H1 (cell line): ENCODE results near the gene CSAD. TPM values are rescaled to one million over a fixed set of nuclear protein-coding genes. Genes with fewer than 3 reads are reported as not detected.

Experiments used
- E2F6 ChIP-seq: IDR thresholded peaks from 2 replicates; pipeline ENCODE4 v1.6.1; 2012; ENCODE audit warnings: inconsistent platforms
- polyA plus RNA-seq, 7 experiments: library from polyadenylated mRNA; depleted of rRNA in 3 of 7; stranded (reverse) in 5 of 7; unstranded in 2 of 7; fragments of >200 nt in 5 of 7; fragments of 200-250 nt in 2 of 7; gene quantifications; 1 replicate in 5 of 7; 2 replicates in 1 of 7; 4 replicates in 1 of 7; pipeline versions ENCODE4 v1.2.1 to v1.2.3, GENCODE V29; 2011 to 2013; ENCODE audit warnings: missing spikeins in 2 of 7, mixed read lengths in 2 of 7
- total RNA-seq: library from RNA; stranded (reverse); fragmentation: NEBNext Ultra II Directional; extraction: Animal tissue kit (Norgen Biotek cat#: 25700); gene quantifications from 2 replicates; pipeline ENCODE4 v1.2.1, GENCODE V29; 2021

The CSAD gene
- total and polyA plus RNA-seq, 2 of the 8 experiments (the other 6 are each of a cell fraction or from before 2014, with no cell fraction given) = 8.8 to 11.3 TPM

GRCh38 chr12:53170876-53171724 lies 9.6 kb downstream of the CSAD start (continued):
- no peak for TF ChIP-seq E2F6
